ENCODE results near the gene LPIN3. TPM values are rescaled to one million over a fixed set of nuclear protein-coding genes. Genes with fewer than 3 reads are reported as not detected.

LPIN3 gene
- total RNA-seq, 1 experiment from 2014 or later: 27.9 TPM

- Histone ChIP-seq H2AFZ (ENCODE audit: low read length) (no peak overlapping the region), H3K9ac (ENCODE audit: low read length) (no peak overlapping the region), H3K9me3 (ENCODE audit: low read length) (no peaks in the 10 kb centered on the region), H3K79me2 (ENCODE audit: low read length) (no peaks in the 10 kb centered on the region), H3K4me1 (ENCODE audit: insufficient read depth, low read length) (peaks cover 20% of the 10 kb centered on the region), H3K9me2 (replicated peaks; ENCODE audit: low read length) (no peaks in the 10 kb centered on the region), H3K27ac (ENCODE audit: low read length) (no peak overlapping the region), H4K20me1 (ENCODE audit: low read length) (no peaks in the 10 kb centered on the region), H3K4me3 (ENCODE audit: low read length) (no peak overlapping the region), H3K4me2 (ENCODE audit: low read length) (no peak overlapping the region), H3K36me3 (ENCODE audit: low read depth, low read length) (no peaks in the 10 kb centered on the region), H3F3A (ENCODE audit: low read length, unreplicated experiment) (no peaks in the 10 kb centered on the region), H3K27me3 (ENCODE audit: low read length) (no peaks in the 10 kb centered on the region)
- TF ChIP-seq EZH2phosphoT487 (IDR thresholded peaks at IDR 0.05; ENCODE audit: borderline replicate concordance, low read length) (no peak), CTCF (conservative IDR thresholded peaks at IDR 0.05; ENCODE audit: low read depth, low read length) (no peak), EZH2 (IDR thresholded peaks at IDR 0.05; ENCODE audit: low read length, unreplicated experiment) (no peak)
- ATAC-seq (no peak), DNase-seq (no peak)
- intact Hi-C loops (cut with micrococcal nuclease): loop anchor here (5.0 kb wide), 1 partner anchor 140 kb away; no protein-coding TSS in a partner anchor
- ChIA-PET CTCF (no interaction called here), POLR2A (ENCODE audit: unreplicated experiment) (no interaction called here)
- BruUV-seq (replicated peaks): no TSS peak
Observed at GRCh38 chr20:41327178-41327577, 13.4 kb upstream of the LPIN3 start.

GRCh38 chr20:41329435-41330342 is 10.9 kb upstream of the LPIN3 start:
- Histone ChIP-seq H3K36me3 (ENCODE audit: low read depth, low read length) (no peaks in the 10 kb centered on the region), H3K9ac (ENCODE audit: low read length) (peak overlapping the region; percentile 31), H2AFZ (ENCODE audit: low read length) (peak overlapping the region; percentile 70), H3F3A (ENCODE audit: low read length, unreplicated experiment) (no peaks in the 10 kb centered on the region), H4K20me1 (ENCODE audit: low read length) (no peaks in the 10 kb centered on the region), H3K9me3 (ENCODE audit: low read length) (no peaks in the 10 kb centered on the region), H3K9me2 (replicated peaks; ENCODE audit: low read length) (no peaks in the 10 kb centered on the region), H3K4me2 (ENCODE audit: low read length) (peak overlapping the region; percentile 52), H3K79me2 (ENCODE audit: low read length) (no peaks in the 10 kb centered on the region), H3K27ac (ENCODE audit: low read length) (peak overlapping the region; percentile 74), H3K27me3 (ENCODE audit: low read length) (no peaks in the 10 kb centered on the region), H3K4me3 (ENCODE audit: low read length) (peak overlapping the region; percentile 1; the same call in 1 of the 2 replicates), H3K4me1 (ENCODE audit: insufficient read depth, low read length) (peaks cover 16% of the 10 kb centered on the region)
- ChIA-PET CTCF (interaction anchor here (0.6 to 1.4 kb wide), 3 partner anchors 10 to 191 kb away, joined by 4 to 16 read pairs (median 4); partner anchors contain the start of gene LPIN3), POLR2A (ENCODE audit: unreplicated experiment) (interaction anchor here (0.6 to 0.8 kb wide), 4 partner anchors 11 to 324 kb away, joined by 3 to 37 read pairs (median 6); partner anchors contain the start of gene LPIN3)
- TF ChIP-seq EZH2phosphoT487 (IDR thresholded peaks at IDR 0.05; ENCODE audit: borderline replicate concordance, low read length): no peak
- no peak for TF ChIP-seq CTCF (conservative IDR thresholded peaks at IDR 0.05; ENCODE audit: low read depth, low read length)
- no peak for TF ChIP-seq EZH2 (IDR thresholded peaks at IDR 0.05; ENCODE audit: low read length, unreplicated experiment)
- intact Hi-C loops (cut with micrococcal nuclease): loop anchor here (5.0 kb wide), 1 partner anchor 142 kb away; no protein-coding TSS in a partner anchor
- DNase-seq: peak; percentile 96
- TSS peak; percentile 97 for BruUV-seq (replicated peaks)
- peak; percentile 99 for ATAC-seq

Data from PC-3 (cell line).